ENCODE results near the gene RRP15. TPM values are rescaled to one million over a fixed set of nuclear protein-coding genes. Genes with fewer than 3 reads are reported as not detected.
A peak's percentile ranks its signal among the peaks of the same experiment; 100 is the strongest.

RRP15 gene
- total and polyA plus RNA-seq, 9 of the 15 experiments (the other 6 are each of a cell fraction or from before 2014, with no cell fraction given) = 9.5 to 58.1 (median 29.3) TPM

- no peak for FAIRE-seq
- no peak overlapping the region for H3K4me2 ChIP-seq (ENCODE audit: insufficient read depth, low read length)
- TF ChIP-seq GATAD2B (IDR thresholded peaks at IDR 0.05; ENCODE audit: borderline replicate concordance) (0 out of 2 replicates have a peak, but pooled peaks have one; percentile 17), DEAF1 (CRISPR knock-in tag; IDR thresholded peaks at IDR 0.05) (peak; percentile 72), RAD21 (CRISPR knock-in tag; conservative IDR thresholded peaks at IDR 0.05 in 1 of 2, IDR thresholded peaks at IDR 0.05 in 1 of 2) (peak; percentile 90 to 93)
- TF ChIP-seq, protein P1, sequence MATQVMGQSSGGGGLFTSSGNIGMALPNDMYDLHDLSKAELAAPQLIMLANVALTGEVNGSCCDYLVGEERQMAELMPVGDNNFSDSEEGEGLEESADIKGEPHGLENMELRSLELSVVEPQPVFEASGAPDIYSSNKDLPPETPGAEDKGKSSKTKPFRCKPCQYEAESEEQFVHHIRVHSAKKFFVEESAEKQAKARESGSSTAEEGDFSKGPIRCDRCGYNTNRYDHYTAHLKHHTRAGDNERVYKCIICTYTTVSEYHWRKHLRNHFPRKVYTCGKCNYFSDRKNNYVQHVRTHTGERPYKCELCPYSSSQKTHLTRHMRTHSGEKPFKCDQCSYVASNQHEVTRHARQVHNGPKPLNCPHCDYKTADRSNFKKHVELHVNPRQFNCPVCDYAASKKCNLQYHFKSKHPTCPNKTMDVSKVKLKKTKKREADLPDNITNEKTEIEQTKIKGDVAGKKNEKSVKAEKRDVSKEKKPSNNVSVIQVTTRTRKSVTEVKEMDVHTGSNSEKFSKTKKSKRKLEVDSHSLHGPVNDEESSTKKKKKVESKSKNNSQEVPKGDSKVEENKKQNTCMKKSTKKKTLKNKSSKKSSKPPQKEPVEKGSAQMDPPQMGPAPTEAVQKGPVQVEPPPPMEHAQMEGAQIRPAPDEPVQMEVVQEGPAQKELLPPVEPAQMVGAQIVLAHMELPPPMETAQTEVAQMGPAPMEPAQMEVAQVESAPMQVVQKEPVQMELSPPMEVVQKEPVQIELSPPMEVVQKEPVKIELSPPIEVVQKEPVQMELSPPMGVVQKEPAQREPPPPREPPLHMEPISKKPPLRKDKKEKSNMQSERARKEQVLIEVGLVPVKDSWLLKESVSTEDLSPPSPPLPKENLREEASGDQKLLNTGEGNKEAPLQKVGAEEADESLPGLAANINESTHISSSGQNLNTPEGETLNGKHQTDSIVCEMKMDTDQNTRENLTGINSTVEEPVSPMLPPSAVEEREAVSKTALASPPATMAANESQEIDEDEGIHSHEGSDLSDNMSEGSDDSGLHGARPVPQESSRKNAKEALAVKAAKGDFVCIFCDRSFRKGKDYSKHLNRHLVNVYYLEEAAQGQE (IDR thresholded peaks at IDR 0.05; ENCODE audit: borderline replicate concordance) = peak; percentile 76
- TF ChIP-seq, protein P1 (CRISPR knock-in tag; IDR thresholded peaks at IDR 0.05; ENCODE audit: low read depth) = no peak
- TF ChIP-seq, protein P2, sequence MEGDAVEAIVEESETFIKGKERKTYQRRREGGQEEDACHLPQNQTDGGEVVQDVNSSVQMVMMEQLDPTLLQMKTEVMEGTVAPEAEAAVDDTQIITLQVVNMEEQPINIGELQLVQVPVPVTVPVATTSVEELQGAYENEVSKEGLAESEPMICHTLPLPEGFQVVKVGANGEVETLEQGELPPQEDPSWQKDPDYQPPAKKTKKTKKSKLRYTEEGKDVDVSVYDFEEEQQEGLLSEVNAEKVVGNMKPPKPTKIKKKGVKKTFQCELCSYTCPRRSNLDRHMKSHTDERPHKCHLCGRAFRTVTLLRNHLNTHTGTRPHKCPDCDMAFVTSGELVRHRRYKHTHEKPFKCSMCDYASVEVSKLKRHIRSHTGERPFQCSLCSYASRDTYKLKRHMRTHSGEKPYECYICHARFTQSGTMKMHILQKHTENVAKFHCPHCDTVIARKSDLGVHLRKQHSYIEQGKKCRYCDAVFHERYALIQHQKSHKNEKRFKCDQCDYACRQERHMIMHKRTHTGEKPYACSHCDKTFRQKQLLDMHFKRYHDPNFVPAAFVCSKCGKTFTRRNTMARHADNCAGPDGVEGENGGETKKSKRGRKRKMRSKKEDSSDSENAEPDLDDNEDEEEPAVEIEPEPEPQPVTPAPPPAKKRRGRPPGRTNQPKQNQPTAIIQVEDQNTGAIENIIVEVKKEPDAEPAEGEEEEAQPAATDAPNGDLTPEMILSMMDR (IDR thresholded peaks at IDR 0.05 in 2 of 3, conservative IDR thresholded peaks at IDR 0.05 in 1 of 3; ENCODE audit: insufficient read depth in 2 of 3, low read depth in 1 of 3, low read length in 3 of 3) = peak; percentile 26 to 80 (median 46); a peak in 4 of 6 replicates
These were observed 45.0 kb downstream of the RRP15 start for GRCh38 chr1:218330043-218330623.

More at GRCh38 chr1:218330043-218330623, 45.0 kb downstream of the RRP15 start:
- ATAC-seq (peak; percentile 81), DNase-seq (ENCODE audit: extremely low read depth in 1 of 4, low spot score in 3 of 4) (peak; percentile 31 to 44 (median 40))
- H3K4me3 ChIP-seq = no peak overlapping the region
- no peaks in the 10 kb centered on the region for H3K4me1 ChIP-seq (replicated peaks in 1 of 2; ENCODE audit: control insufficient read depth in 2 of 2, insufficient read depth in 2 of 2, low read length in 2 of 2)
- H3K36me3 ChIP-seq (ENCODE audit: control insufficient read depth, insufficient read depth, low read length) = peaks cover 30% of the 10 kb centered on the region; the same call in 2 of the 3 replicates
- no peaks in the 10 kb centered on the region for H4K20me1 ChIP-seq (replicated peaks; ENCODE audit: control insufficient read depth, insufficient read depth, low read length)
- ChIA-PET CTCF (ENCODE audit: low intra/inter-chr PET ratio) (interaction anchor here (0.5 to 2.4 kb wide), 7 partner anchors 20 to 1482 kb away, joined by 3 to 16 read pairs (median 4); no protein-coding TSS in a partner anchor), POLR2A (no interaction called here)
- intact Hi-C loops (cut with micrococcal nuclease) (loop anchor here (1.0 to 10.0 kb wide), 8 partner anchors 31 to 1485 kb away; no protein-coding TSS in a partner anchor), in situ Hi-C loops (cut with MboI) (loop anchor here (25.0 kb wide), 1 partner anchor 1482 kb away; no protein-coding TSS in a partner anchor)
- no peaks in the 10 kb centered on the region for H3K27me3 ChIP-seq (ENCODE audit: control insufficient read depth in 2 of 2, insufficient read depth in 2 of 2, low read length in 2 of 2)
- no peaks in the 10 kb centered on the region for H3K79me2 ChIP-seq (ENCODE audit: control insufficient read depth, insufficient read depth, low read length)
- no peak overlapping the region for H3K27ac ChIP-seq (ENCODE audit: extremely low read depth, low read depth, low read length)
- no TSS peak for BruUV-seq (replicated peaks)
- no peaks in the 10 kb centered on the region for H3K9me1 ChIP-seq (ENCODE audit: control insufficient read depth, insufficient read depth, low read length)
- H2AFZ ChIP-seq (ENCODE audit: low read depth, low read length) = no peak overlapping the region
- H3K9me3 ChIP-seq (replicated peaks; ENCODE audit: control insufficient read depth, insufficient read depth, low read depth, low read length) = no peaks in the 10 kb centered on the region
- H3K9ac ChIP-seq (ENCODE audit: insufficient read depth in 1 of 2, low read depth in 2 of 2, low read length in 2 of 2) = no peak overlapping the region
- 31% methylated on average over 4 of the region's 4 CpGs for WGBS (ENCODE audit: insufficient coverage, low coverage, missing lambda C conversion rate)

All from K562 (cell line).